A549 (cell line): ENCODE measurements around the gene TMEM108.

Experiments used
- CEBPB ChIP-seq, 2 experiments: fragments of >200 bp in 1 of 2; sonication (Bioruptor Twin) in 1 of 2; formaldehyde crosslinking in 1 of 2; IDR thresholded peaks; 2 replicates each; pipeline ENCODE4 v1.6.1; 2012 to 2016
- CTCF ChIP-seq: fragments of >200 bp; sonication (Bioruptor Twin); formaldehyde crosslinking; IDR thresholded peaks from 3 replicates; pipeline ENCODE4 v1.5.1; 2016
- EP300 ChIP-seq, 2 experiments: fragments of >200 bp; sonication (Bioruptor Twin); formaldehyde crosslinking; IDR thresholded peaks; 2 replicates in 1 of 2; 3 replicates in 1 of 2; pipeline ENCODE4 v1.6.1; 2016 to 2017
- HDAC2 ChIP-seq: fragments of 200-600 bp; sonication (generic); IDR thresholded peaks from 2 replicates; pipeline ENCODE4 v1.6.1; 2016
- JUNB ChIP-seq: fragments of >200 bp; sonication (Bioruptor Twin); formaldehyde crosslinking; IDR thresholded peaks from 2 replicates; pipeline ENCODE4 v1.6.1; 2016
- POLR2A ChIP-seq: IDR thresholded peaks from 2 replicates; pipeline ENCODE4 v1.6.1; 2012; ENCODE audit warnings: mild to moderate bottlenecking, low read length
- RAD21 ChIP-seq, 2 experiments: fragments of >200 bp in 1 of 2; sonication (Bioruptor Twin) in 1 of 2; formaldehyde crosslinking in 1 of 2; IDR thresholded peaks in 1 of 2; conservative IDR thresholded peaks in 1 of 2; 2 replicates in 1 of 2; 3 replicates in 1 of 2; pipeline ENCODE4 v1.6.1; 2012 to 2018; ENCODE audit warnings: inconsistent platforms in 1 of 2
- RCOR1 ChIP-seq: fragments of 150-350 bp; IDR thresholded peaks from 2 replicates; pipeline ENCODE4 v1.6.1; 2014; ENCODE audit warnings: antibody characterized with exemption, low read length, low read depth
- REST ChIP-seq: fragments of 200-600 bp; sonication (generic); IDR thresholded peaks from 2 replicates; pipeline ENCODE4 v1.6.1; 2016; ENCODE audit warnings: antibody characterized with exemption, mild to moderate bottlenecking, moderate library complexity
- SREBF2 ChIP-seq: fragments of 450-650 bp; IDR thresholded peaks from 2 replicates; pipeline ENCODE4 v1.6.1; 2014; ENCODE audit warnings: mild to moderate bottlenecking, moderate library complexity
- ZC3H11A ChIP-seq: fragments of 450-650 bp; IDR thresholded peaks from 2 replicates; pipeline ENCODE4 v1.6.1; 2014; ENCODE audit warnings: antibody characterized with exemption, mild to moderate bottlenecking

- TF ChIP-seq EP300 (IDR thresholded peaks at IDR 0.05) (no peak), RCOR1 (no peak), POLR2A (no peak), ZC3H11A (no peak), CTCF (no peak), REST (no peak), SREBF2 (no peak), RAD21 (conservative IDR thresholded peaks at IDR 0.05 in 1 of 2, IDR thresholded peaks at IDR 0.05 in 1 of 2) (no peak), HDAC2 (no peak), JUNB (no peak), CEBPB (IDR thresholded peaks at IDR 0.05) (no peak)
Observed at GRCh38 chr3:133383175-133383574, 345.0 kb downstream of the TMEM108 start.
